Urothelium cell line (cell line): ENCODE data around the gene ENTPD8.
"Not testable (repeated sequence)": the region's sequence is repeated elsewhere in the genome, so short reads cannot be mapped to it uniquely, and the experiment has no call there.

Experiments used
- DNase-seq: peaks from one replicate; pipeline ENCODE4 v3.0.0; 2011; ENCODE audit warnings: low spot score, mixed read lengths
- FAIRE-seq: peaks from 2 replicates; lab custom pipeline; 2011; peaks lifted over from hg19 to GRCh38; lab: Jason Lieb, UNC

ENTPD8 gene

DNA sequence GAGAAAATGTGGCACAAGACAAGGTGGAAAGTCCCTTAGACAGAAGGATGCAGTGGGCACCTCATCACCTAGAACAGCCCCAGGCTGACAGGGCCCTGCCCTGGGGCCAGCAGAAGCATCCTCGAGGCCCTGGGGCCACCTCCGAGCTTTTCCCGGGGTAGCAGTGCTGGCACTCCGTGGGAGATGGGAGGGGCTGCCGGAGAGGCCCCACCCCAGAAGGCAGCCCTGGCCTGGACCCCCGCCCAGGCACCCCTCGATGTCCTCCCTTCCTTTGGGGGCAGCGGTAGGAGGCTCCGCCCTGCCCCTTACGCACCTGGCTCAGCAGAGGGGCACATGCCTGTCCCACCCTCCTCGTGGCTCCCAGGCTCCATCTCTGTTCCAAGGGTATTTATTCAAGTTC, 35.7 kb upstream of the ENTPD8 start:
- no peak for FAIRE-seq
- DNase-seq: no peak

- FAIRE-seq: no peak
Measured at GRCh38 chr9:137475666-137476065, 34.5 kb upstream of the ENTPD8 start.

DNA sequence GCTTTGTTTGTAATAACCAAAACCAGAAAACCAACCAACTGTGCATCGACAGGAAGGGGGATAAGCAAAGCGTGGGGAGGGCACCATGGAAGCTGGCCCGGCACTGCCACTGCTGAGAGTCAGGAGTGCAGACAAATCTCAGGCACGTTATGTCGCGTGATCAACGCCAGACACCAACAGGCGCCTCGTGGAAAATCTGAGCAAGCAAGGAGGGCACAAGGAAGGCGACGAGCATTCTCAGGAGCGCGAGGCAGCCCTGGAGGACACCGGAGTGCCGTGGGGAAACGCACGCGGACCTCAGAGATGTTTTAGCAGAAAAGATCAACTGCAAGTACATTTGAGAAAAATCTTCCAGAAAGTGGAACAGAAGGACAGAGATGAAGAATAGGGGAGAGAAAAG, 33.1 kb upstream of the ENTPD8 start:
- DNase-seq (no peak), FAIRE-seq (no peak)

More at GRCh38 chr9:137475666-137476065, 34.5 kb upstream of the ENTPD8 start:
- no peak for DNase-seq

DNA sequence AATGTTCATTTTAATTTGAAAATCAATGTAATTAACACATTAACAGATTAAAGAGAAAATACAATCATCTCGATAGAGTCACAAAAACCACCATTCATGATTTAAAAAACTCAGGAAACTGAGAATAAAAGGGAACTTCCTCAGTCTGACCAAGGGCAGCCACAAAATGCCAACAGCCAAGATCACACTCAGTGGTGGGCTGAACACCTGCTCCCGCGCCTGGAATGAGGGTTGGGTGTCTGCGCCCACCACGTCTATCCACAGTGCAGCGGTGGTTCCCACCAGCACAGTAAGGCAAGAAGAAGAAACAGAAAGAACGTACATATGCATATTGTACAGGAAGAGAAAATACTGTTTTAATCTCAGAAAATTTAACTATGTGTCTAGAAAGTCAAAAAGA, 29.6 kb upstream of the ENTPD8 start:
- no peak for FAIRE-seq
- DNase-seq: no peak

DNA sequence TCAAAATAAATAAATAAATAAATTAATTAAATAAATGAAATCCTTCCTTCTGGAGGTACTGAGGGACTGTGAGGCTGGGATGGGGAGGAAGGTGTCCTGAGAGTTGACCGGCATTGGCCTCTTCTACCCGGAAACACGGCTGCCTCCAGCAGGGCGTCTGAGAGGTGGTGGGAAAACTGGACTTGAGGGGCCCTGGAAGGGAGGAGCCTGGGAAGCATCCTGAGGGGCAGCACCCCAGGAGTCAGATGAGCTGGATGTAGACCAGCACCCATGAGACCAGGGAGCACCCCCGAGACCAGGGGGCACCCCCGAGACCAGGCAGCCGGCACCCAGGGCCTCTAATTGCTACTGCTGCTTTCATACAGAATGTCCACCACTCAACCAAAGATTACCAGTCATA, 26.7 kb upstream of the ENTPD8 start:
- FAIRE-seq (no peak), DNase-seq (no peak)

DNA sequence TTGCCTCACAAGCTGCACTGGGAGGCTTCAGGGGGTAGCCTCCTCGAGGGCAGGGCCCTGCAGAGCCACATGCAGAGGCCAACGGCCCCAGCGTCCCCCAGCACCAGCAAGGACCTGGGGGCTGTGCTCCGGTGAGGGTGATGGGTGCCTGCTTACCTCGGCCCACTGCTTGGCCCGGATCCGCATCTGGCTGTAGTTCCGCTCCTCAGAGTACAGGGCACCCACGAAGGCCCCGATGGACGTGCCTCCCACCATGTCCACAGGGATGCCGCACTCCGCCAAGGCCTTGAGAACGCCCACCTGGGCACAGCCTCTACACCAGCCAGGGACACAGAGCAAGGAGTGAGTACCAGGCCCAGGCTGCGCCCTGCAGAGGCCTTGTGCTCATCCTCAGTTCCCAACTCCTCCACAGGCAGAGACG, 26.0 kb upstream of the ENTPD8 start:
- no peak for DNase-seq
- FAIRE-seq: no peak

GRCh38 chr9:137466389-137467085, 25.4 kb upstream of the ENTPD8 start:
- DNase-seq: not testable (repeated sequence)
- FAIRE-seq: peak; percentile 37

DNA sequence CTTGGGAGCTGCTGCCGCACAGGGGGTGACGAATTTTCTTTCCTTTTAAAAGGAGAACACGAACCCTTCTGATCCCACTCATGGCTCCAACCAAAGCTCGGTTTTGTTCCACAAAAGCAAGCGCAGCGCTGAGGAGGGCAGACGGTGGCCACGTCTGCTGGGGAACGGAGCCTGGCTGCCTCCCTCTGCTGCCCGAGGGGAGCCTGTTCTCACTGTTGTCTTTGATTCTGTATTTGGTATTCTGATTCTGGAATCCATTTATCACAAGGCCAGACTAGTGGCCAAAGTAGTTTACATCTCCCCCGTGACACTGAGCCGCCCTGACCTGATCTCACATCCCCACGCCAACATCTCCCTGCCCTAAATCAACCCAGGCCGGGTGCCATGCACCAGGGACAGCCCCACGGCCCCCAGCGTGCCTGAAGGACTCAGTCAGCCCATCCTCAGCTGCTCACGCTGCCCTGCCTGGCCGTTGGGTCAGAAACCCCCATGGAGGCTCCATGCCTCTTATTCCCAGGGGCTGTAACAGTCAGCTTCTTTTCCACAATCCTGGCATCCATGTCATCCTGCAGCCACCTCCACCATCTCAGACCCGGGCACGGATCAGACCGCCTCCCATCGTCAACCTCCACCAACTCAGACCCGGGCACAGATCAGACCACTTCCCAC, 24.7 kb upstream of the ENTPD8 start:
- FAIRE-seq (peak; percentile 9), DNase-seq (no peak)

- FAIRE-seq: peak; percentile 13
- DNase-seq: no peak
Measured at GRCh38 chr9:137465000-137465719, 24.0 kb upstream of the ENTPD8 start.

GRCh38 chr9:137464291-137464999, 23.3 kb upstream of the ENTPD8 start:
- DNase-seq: no peak
- no peak for FAIRE-seq

- FAIRE-seq: no peak
- no peak for DNase-seq
Measured at GRCh38 chr9:137463931-137464290, 22.8 kb upstream of the ENTPD8 start.

DNA sequence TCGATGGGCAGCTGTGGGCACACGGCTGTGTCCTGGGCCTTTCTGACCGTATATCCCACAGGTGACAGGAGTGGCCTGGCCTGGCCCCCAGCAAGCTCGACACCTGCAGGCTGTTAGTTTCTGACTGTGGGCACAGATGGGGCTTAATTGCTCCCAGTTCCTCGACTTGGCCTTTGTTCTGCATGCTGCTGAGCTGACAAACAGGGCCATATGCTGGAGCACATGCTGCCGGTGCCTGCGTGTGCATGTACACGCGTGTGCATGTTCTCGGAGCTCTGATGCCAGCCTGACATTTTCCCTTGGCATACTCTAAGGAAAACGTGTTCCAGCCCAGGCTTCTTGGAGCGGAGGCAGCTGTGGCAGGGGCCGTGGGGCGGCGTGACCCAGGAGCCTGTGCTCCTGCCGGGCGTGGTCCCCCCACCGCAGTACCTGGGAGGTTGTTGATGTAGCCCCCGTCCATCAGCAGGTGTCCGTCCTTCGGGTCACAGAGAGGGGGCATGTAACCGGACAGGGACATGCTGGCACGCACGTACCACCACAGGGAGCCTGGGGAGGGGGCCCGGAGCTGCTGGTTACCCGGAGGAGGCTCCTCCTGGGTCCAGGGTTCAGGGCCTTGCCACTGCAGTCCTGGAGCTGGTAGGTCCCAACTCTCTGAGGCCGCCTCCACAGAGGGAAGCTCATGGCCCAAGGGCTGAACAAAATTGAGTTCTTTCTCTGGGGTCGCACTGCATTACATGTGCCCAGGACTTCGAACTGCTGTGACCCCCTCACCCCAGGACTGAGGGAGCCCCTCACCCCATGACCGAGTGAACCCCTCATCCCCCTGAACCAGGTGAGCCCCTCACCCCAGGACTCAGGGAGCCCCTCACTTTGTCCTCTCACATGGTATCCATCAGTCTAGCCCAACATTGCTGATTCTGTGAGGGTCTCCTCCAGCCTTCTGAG, 22.1 kb upstream of the ENTPD8 start:
- no peak for FAIRE-seq

GRCh38 chr9:137462396-137462985, 21.3 kb upstream of the ENTPD8 start:
- FAIRE-seq (no peak), DNase-seq (no peak)

More for the DNA sequence above, 22.1 kb upstream of the ENTPD8 start:
- DNase-seq: no peak

DNA sequence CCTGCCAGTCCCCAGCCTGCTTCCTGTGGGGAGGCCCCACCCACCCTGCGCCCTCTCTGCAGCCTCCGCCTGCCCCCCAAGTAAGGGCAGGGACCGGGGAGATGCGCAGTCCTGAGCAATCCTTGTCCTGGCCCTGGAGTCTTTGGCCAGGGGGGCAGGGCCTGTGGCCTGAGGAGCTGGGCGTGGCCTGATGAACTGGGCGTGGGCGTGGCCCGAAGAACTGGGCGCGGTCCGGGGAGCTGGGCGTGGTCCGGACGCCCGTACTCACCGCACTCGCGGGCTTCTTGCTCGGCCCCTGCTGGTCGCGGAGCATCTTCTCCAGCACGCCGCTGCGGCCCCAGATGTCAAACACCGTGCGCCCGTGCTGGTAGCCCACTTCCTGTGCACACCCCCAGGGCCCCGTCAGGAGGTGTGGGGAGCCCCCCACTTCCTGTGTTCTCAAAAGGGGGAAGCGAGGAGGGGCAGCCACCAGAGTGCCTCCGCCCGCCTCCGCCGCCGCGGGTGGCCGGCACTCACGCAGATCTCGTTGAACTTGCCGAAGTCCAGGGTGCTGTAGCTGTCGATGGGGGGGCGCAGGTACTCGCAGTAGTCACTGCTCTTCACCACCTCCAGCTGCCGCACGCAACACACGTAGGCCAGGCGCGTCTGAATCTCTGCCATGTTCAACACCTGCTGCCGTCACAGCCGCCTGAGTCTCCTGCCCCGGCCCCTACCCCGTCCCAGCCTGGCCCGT, 20.7 kb upstream of the ENTPD8 start:
- no peak for DNase-seq
- no peak for FAIRE-seq

DNA sequence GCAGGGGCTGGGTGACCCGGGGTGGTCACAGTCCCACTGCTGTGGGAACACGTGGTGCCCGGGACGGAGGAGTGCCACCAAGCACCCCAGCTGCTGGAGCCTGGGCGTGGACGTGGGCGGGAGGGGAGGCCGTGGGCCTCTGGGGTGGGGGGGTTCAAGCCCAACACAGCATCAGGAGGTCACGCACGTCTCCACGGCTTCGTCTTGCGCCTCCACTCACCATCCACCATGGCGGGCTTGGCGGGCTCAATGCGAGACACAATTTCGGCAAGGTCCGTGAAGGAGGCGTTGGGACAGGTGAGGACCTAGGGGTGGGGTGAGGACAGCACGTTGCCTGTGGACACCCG, 20.1 kb upstream of the ENTPD8 start:
- FAIRE-seq (no peak), DNase-seq (no peak)

- FAIRE-seq (no peak), DNase-seq (no peak)
Measured at GRCh38 chr9:137460363-137461315, 19.5 kb upstream of the ENTPD8 start.

GRCh38 chr9:137459601-137460362, 18.6 kb upstream of the ENTPD8 start:
- DNase-seq (no peak), FAIRE-seq (no peak)
